GM23338 (cell line): ENCODE measurements around the gene ZFYVE16. TPM values are rescaled to one million over a fixed set of nuclear protein-coding genes. Genes with fewer than 3 reads are reported as not detected.

Experiments
- ATAC-seq: fragments of 200-7000 bp; cut with Tn5 transposase; 3 replicates; pipeline ENCODE4 v1.9.1; 2020
- DNase-seq: peaks from one replicate; pipeline ENCODE4 v3.0.0-alpha.2; 2015; ENCODE audit warnings: low spot score
- H2AFZ ChIP-seq: fragments of 200-600 bp; sonication (generic); 2 replicates; pipeline ENCODE4 v1.8.0; 2016; ENCODE audit warnings: antibody characterized with exemption, mild to moderate bottlenecking, moderate library complexity
- H3F3A ChIP-seq: fragments of 200-600 bp; sonication (generic); replicated peaks from 2 replicates; pipeline ENCODE4 v1.8.0; 2017; ENCODE audit warnings: antibody characterized with exemption, mixed run types, low read depth
- H3K27ac ChIP-seq: fragments of 200-600 bp; sonication (generic); 2 replicates; pipeline ENCODE4 v1.6.1; 2016; ENCODE audit warnings: low read depth
- H3K27me3 ChIP-seq: fragments of 200-600 bp; sonication (generic); 2 replicates; pipeline ENCODE4 v1.8.0; 2016; ENCODE audit warnings: mild to moderate bottlenecking, mixed run types, moderate library complexity; ENCODE audit not compliant: insufficient read depth
- H3K36me3 ChIP-seq: fragments of 200-600 bp; sonication (generic); 2 replicates; pipeline ENCODE4 v1.8.0; 2016; ENCODE audit warnings: mild to moderate bottlenecking; ENCODE audit not compliant: insufficient read depth
- H3K4me1 ChIP-seq: fragments of 200-600 bp; sonication (generic); 2 replicates; pipeline ENCODE4 v1.8.0; 2016; ENCODE audit warnings: mild to moderate bottlenecking, moderate library complexity; ENCODE audit not compliant: insufficient read depth
- H3K4me2 ChIP-seq: fragments of 200-600 bp; sonication (generic); 2 replicates; pipeline ENCODE4 v1.7.1; 2017; ENCODE audit warnings: mixed run types
- H3K4me3 ChIP-seq: fragments of 200-600 bp; sonication (generic); 2 replicates; pipeline ENCODE4 v1.6.1; 2016; ENCODE audit warnings: mixed run types
- H3K79me2 ChIP-seq: fragments of 200-600 bp; sonication (generic); replicated peaks from 2 replicates; pipeline ENCODE4 v1.8.0; 2017; ENCODE audit warnings: mild to moderate bottlenecking; ENCODE audit not compliant: insufficient read depth
- H3K9me2 ChIP-seq: fragments of 200-600 bp; sonication (generic); 2 replicates; pipeline ENCODE4 v1.8.0; 2017; ENCODE audit not compliant: insufficient read depth
- H4K20me1 ChIP-seq: fragments of 200-600 bp; sonication (generic); replicated peaks from 2 replicates; pipeline ENCODE4 v1.8.0; 2017; ENCODE audit warnings: mild to moderate bottlenecking; ENCODE audit not compliant: insufficient read depth
- H3K27ac Mint-ChIP-seq: 2 replicates; pipeline ENCODE4 v1.8.0; 2020; ENCODE audit warnings: inconsistent platforms, mild to moderate bottlenecking, moderate library complexity, mixed read lengths
- H3K27me3 Mint-ChIP-seq: 3 replicates; pipeline ENCODE4 v1.8.0; 2022; ENCODE audit warnings: low read depth, mild to moderate bottlenecking, moderate library complexity, mixed read lengths, inconsistent platforms; ENCODE audit not compliant: insufficient read depth, poor library complexity
- H3K36me3 Mint-ChIP-seq: 3 replicates; pipeline ENCODE4 v1.8.0; 2021; ENCODE audit warnings: low read depth, mild to moderate bottlenecking, inconsistent platforms, moderate library complexity, mixed read lengths
- H3K4me1 Mint-ChIP-seq: 3 replicates; pipeline ENCODE4 v1.8.0; 2020; ENCODE audit warnings: mild to moderate bottlenecking, inconsistent platforms, mixed read lengths
- H3K4me3 Mint-ChIP-seq: 3 replicates; pipeline ENCODE4 v1.8.0; 2021; ENCODE audit warnings: moderate library complexity, mild to moderate bottlenecking, inconsistent platforms, mixed read lengths
- H3K9me3 Mint-ChIP-seq: 3 replicates; pipeline ENCODE4 v1.8.0; 2020; ENCODE audit warnings: moderate library complexity, mild to moderate bottlenecking, inconsistent platforms, mixed read lengths
- CREB1 ChIP-seq: fragments of 250-450 bp; sonication (Bioruptor Pico); IDR thresholded peaks from 2 replicates; pipeline ENCODE4 v1.5.0; 2020; ENCODE audit warnings: low read depth, mild to moderate bottlenecking, moderate library complexity
- CTCF ChIP-seq, 2 experiments: fragments of 200-600 bp in 1 of 2; sonication (generic) in 1 of 2; conservative IDR thresholded peaks; 2 replicates each; pipeline versions ENCODE4 v1.5.1 to v1.6.1; 2016 to 2017; ENCODE audit warnings: antibody characterized with exemption in 2 of 2, low read depth in 2 of 2, mild to moderate bottlenecking in 2 of 2, moderate library complexity in 1 of 2
- EZH2 ChIP-seq: fragments of 200-600 bp; sonication (generic); IDR thresholded peaks from one replicate; pipeline ENCODE4 v1.8.0; 2017; ENCODE audit warnings: antibody characterized with exemption, mild to moderate bottlenecking, low read depth; ENCODE audit not compliant: unreplicated experiment
- EZH2phosphoT487 ChIP-seq: fragments of 200-600 bp; sonication (generic); IDR thresholded peaks from one replicate; pipeline ENCODE4 v1.8.1; 2018; ENCODE audit warnings: antibody characterized with exemption; ENCODE audit not compliant: unreplicated experiment
- POLR2AphosphoS5 ChIP-seq: IDR thresholded peaks from 2 replicates; pipeline ENCODE4 v1.6.1; 2016; ENCODE audit warnings: antibody characterized with exemption, low read depth
- REST ChIP-seq: IDR thresholded peaks from one replicate; pipeline ENCODE4 v1.6.1; 2018; ENCODE audit warnings: antibody characterized with exemption; ENCODE audit not compliant: unreplicated experiment
- ZNF114 ChIP-seq: fragments of 250-450 bp; sonication (Bioruptor Pico); IDR thresholded peaks from 2 replicates; pipeline ENCODE4 v1.5.0; 2020; ENCODE audit warnings: mild to moderate bottlenecking, moderate library complexity
- ZNF462 ChIP-seq: fragments of 250-450 bp; sonication (Bioruptor Pico); IDR thresholded peaks from 2 replicates; pipeline ENCODE4 v1.5.0; 2020; ENCODE audit warnings: mild to moderate bottlenecking, moderate library complexity
- polyA plus RNA-seq: library from polyadenylated mRNA; unstranded; fragments of >200 nt; fragmentation: Nextera tagmentation; extraction: Ambion mirVana; gene quantifications from 2 replicates; pipeline ENCODE4 v1.2.1, GENCODE V29; 2016
- total RNA-seq: library from RNA; depleted of rRNA; stranded (reverse); fragments of >200 nt; shearing (Covaris generic); gene quantifications from 2 replicates; pipeline ENCODE4 v1.2.3, GENCODE V29; 2014

Gene ZFYVE16
- total and polyA plus RNA-seq, 2 experiments from 2014 or later, result 24.2 to 26.6 TPM

- Histone ChIP-seq H4K20me1 (no peaks in the 10 kb centered on the region), H3K4me1 (no peaks in the 10 kb centered on the region), H3K9me2 (no peaks in the 10 kb centered on the region), H2AFZ (peak overlapping the region; percentile 69), H3K36me3 (no peaks in the 10 kb centered on the region), H3K27me3 (no peaks in the 10 kb centered on the region), H3K27ac (no peak overlapping the region), H3K4me2 (no peak overlapping the region), H3F3A (no peaks in the 10 kb centered on the region), H3K4me3 (no peak overlapping the region), H3K79me2 (no peaks in the 10 kb centered on the region)
- ATAC-seq (no peak), DNase-seq (peak; percentile 6)
- Mint-ChIP-seq H3K36me3 (peaks cover 7% of the 10 kb centered on the region; the same call in 2 of the 3 replicates), H3K27ac (no peak overlapping the region), H3K27me3 (no peaks in the 10 kb centered on the region), H3K4me3 (no peak overlapping the region), H3K9me3 (peaks cover 11% of the 10 kb centered on the region; the same call in 2 of the 3 replicates), H3K4me1 (peaks cover 5% of the 10 kb centered on the region)
- TF ChIP-seq CREB1 (CRISPR knock-in tag) (no peak), POLR2AphosphoS5 (no peak), ZNF462 (CRISPR knock-in tag) (no peak), CTCF (conservative IDR thresholded peaks at IDR 0.05; ENCODE audit: low read depth in 2 of 2) (no peak), EZH2 (no peak), EZH2phosphoT487 (no peak), ZNF114 (CRISPR knock-in tag) (no peak), REST (no peak)
Measured at GRCh38 chr5:80368661-80369480, 39.0 kb upstream of the ZFYVE16 start.
